DOHH2 (cell line): Measurements from ENCODE around the gene VEGFA.

Source experiments
- H3F3A ChIP-seq: fragments of 200-600 bp; sonication (generic), shearing (Covaris generic); 2 replicates; pipeline ENCODE4 v1.6.0; 2016; ENCODE audit warnings: antibody characterized with exemption, mild to moderate bottlenecking; ENCODE audit not compliant: control insufficient read depth, insufficient read depth
- H3K27ac ChIP-seq: fragments of 200-600 bp; sonication (generic); 2 replicates; pipeline ENCODE4 v1.5.1; 2014; ENCODE audit warnings: low read depth, mild to moderate bottlenecking, low read length, moderate library complexity
- H3K27me3 ChIP-seq: fragments of 200-600 bp; sonication (generic); 2 replicates; pipeline ENCODE4 v1.6.1; 2014; ENCODE audit warnings: mild to moderate bottlenecking, low read length, mixed read lengths; ENCODE audit not compliant: control insufficient read depth
- H3K36me3 ChIP-seq: fragments of 200-600 bp; sonication (generic); 2 replicates; pipeline ENCODE4 v1.6.1; 2014; ENCODE audit warnings: mild to moderate bottlenecking, low read length, moderate library complexity, mixed read lengths; ENCODE audit not compliant: control insufficient read depth
- H3K4me1 ChIP-seq: fragments of 200-600 bp; sonication (generic); 2 replicates; pipeline ENCODE4 v1.6.1; 2014; ENCODE audit warnings: mild to moderate bottlenecking, low read length, mixed read lengths; ENCODE audit not compliant: control insufficient read depth
- H3K4me2 ChIP-seq: fragments of 200-600 bp; sonication (generic); 2 replicates; pipeline ENCODE4 v1.6.0; 2014; ENCODE audit warnings: mild to moderate bottlenecking, low read length, moderate library complexity
- H3K4me3 ChIP-seq: fragments of 200-600 bp; sonication (generic); 2 replicates; pipeline ENCODE4 v1.5.1; 2014; ENCODE audit warnings: mild to moderate bottlenecking, low read length, mixed read lengths
- H3K79me2 ChIP-seq: fragments of 200-600 bp; sonication (generic); 2 replicates; pipeline ENCODE4 v1.6.1; 2014; ENCODE audit warnings: mild to moderate bottlenecking, low read length, mixed read lengths; ENCODE audit not compliant: control insufficient read depth
- H3K9me2 ChIP-seq: fragments of 200-600 bp; sonication (generic); replicated peaks from 2 replicates; pipeline ENCODE4 v1.6.1; 2014; ENCODE audit warnings: mild to moderate bottlenecking, low read length, mixed read lengths; ENCODE audit not compliant: control insufficient read depth
- H3K9me3 ChIP-seq: fragments of 200-600 bp; sonication (generic); 2 replicates; pipeline ENCODE4 v1.6.1; 2014; ENCODE audit warnings: antibody characterized with exemption, low read length, mixed read lengths; ENCODE audit not compliant: control insufficient read depth, insufficient read depth
- H4K20me1 ChIP-seq: fragments of 200-600 bp; sonication (generic); 2 replicates; pipeline ENCODE4 v1.6.0; 2014; ENCODE audit warnings: low read depth, mild to moderate bottlenecking, antibody characterized with exemption, low read length, moderate library complexity; ENCODE audit not compliant: control insufficient read depth, insufficient read depth
- CTCF ChIP-seq: fragments of 200-600 bp; sonication (generic); IDR thresholded peaks from one replicate; pipeline ENCODE4 v1.5.1; 2014; ENCODE audit warnings: antibody characterized with exemption, mild to moderate bottlenecking, low read depth, low read length; ENCODE audit not compliant: poor library complexity, severe bottlenecking
- EZH2phosphoT487 ChIP-seq: fragments of 200-600 bp; sonication (generic); IDR thresholded peaks from 2 replicates; pipeline ENCODE4 v1.6.1; 2017; ENCODE audit warnings: borderline replicate concordance, mild to moderate bottlenecking, antibody characterized with exemption, low read length, moderate library complexity, mixed read lengths

The VEGFA gene

GRCh38 chr6:43750622-43751021, 19.4 kb upstream of the VEGFA start:
- TF ChIP-seq CTCF (no peak), EZH2phosphoT487 (no peak)

GRCh38 chr6:43753570-43754183, 16.3 kb upstream of the VEGFA start:
- Histone ChIP-seq H3K79me2 (no peaks in the 10 kb centered on the region), H3K27ac (no peak overlapping the region), H3K36me3 (no peaks in the 10 kb centered on the region), H3K4me2 (peak overlapping the region; percentile 34), H3K27me3 (no peaks in the 10 kb centered on the region; the same call in 1 of the 2 replicates), H3K4me3 (0 out of 2 replicates have a peak overlapping the region, but pooled peaks have one; percentile 5), H3K9me2 (no peaks in the 10 kb centered on the region), H3F3A (no peaks in the 10 kb centered on the region), H3K4me1 (peaks cover 10% of the 10 kb centered on the region), H4K20me1 (no peaks in the 10 kb centered on the region), H3K9me3 (no peaks in the 10 kb centered on the region)
- TF ChIP-seq CTCF (no peak), EZH2phosphoT487 (no peak)

More at GRCh38 chr6:43750622-43751021, 19.4 kb upstream of the VEGFA start:
- H4K20me1 ChIP-seq = no peaks in the 10 kb centered on the region
- H3K27me3 ChIP-seq = peaks cover 13% of the 10 kb centered on the region
- H3K4me2 ChIP-seq = no peak overlapping the region
- H3K4me3 ChIP-seq = no peak overlapping the region
- no peaks in the 10 kb centered on the region for H3K9me2 ChIP-seq
- no peaks in the 10 kb centered on the region for H3F3A ChIP-seq
- peaks cover 10% of the 10 kb centered on the region for H3K4me1 ChIP-seq
- H3K9me3 ChIP-seq = no peaks in the 10 kb centered on the region
- no peaks in the 10 kb centered on the region for H3K79me2 ChIP-seq
- H3K27ac ChIP-seq = no peak overlapping the region
- H3K36me3 ChIP-seq = no peaks in the 10 kb centered on the region

- peaks cover 10% of the 10 kb centered on the region for H3K4me1 ChIP-seq
- no peak overlapping the region for H3K4me2 ChIP-seq
- no peaks in the 10 kb centered on the region for H3K9me2 ChIP-seq
- no peak overlapping the region for H3K4me3 ChIP-seq
- no peak for TF ChIP-seq EZH2phosphoT487
- no peak for TF ChIP-seq CTCF
- no peaks in the 10 kb centered on the region for H4K20me1 ChIP-seq
- no peaks in the 10 kb centered on the region for H3K79me2 ChIP-seq
- H3K9me3 ChIP-seq = no peaks in the 10 kb centered on the region
- peaks cover 43% of the 10 kb centered on the region for H3K27me3 ChIP-seq
- no peaks in the 10 kb centered on the region for H3F3A ChIP-seq
- H3K27ac ChIP-seq = no peak overlapping the region
- H3K36me3 ChIP-seq = no peaks in the 10 kb centered on the region
Observed at GRCh38 chr6:43757966-43758616, 11.9 kb upstream of the VEGFA start.
